ENCODE data around the gene PTPRCAP. TPM values are rescaled to one million over a fixed set of nuclear protein-coding genes. Genes with fewer than 3 reads are reported as not detected.

The PTPRCAP gene
- total RNA-seq, 1 experiment from 2014 or later, result 0.15 TPM

GRCh38 chr11:67392183-67392715, 45.2 kb downstream of the PTPRCAP start:
- H3K4me2 ChIP-seq (ENCODE audit: low read length), result peak overlapping the region; percentile 98
- peak overlapping the region; percentile 90 for H2AFZ ChIP-seq (ENCODE audit: low read length)
- DNase-seq, result peak; percentile 15
- 0 out of 2 replicates have a peak overlapping the region, but pooled peaks have one; percentile 17 for H3K27ac ChIP-seq (ENCODE audit: low read length)
- H3K9me3 ChIP-seq (ENCODE audit: low read length), result no peaks in the 10 kb centered on the region
- no peaks in the 10 kb centered on the region; the same call in 1 of the 2 replicates for H3K36me3 ChIP-seq (ENCODE audit: low read depth, low read length)
- peaks cover 8% of the 10 kb centered on the region; the same call in 1 of the 2 replicates for H3K4me1 ChIP-seq (ENCODE audit: insufficient read depth, low read length)
- no peak for TF ChIP-seq EZH2 (IDR thresholded peaks at IDR 0.05; ENCODE audit: low read length, unreplicated experiment)
- TSS peak; percentile 55 for BruUV-seq (replicated peaks)
- H3K27me3 ChIP-seq (ENCODE audit: low read length), result no peaks in the 10 kb centered on the region
- peak; percentile 8 for ATAC-seq
- peaks cover 27% of the 10 kb centered on the region for H3K79me2 ChIP-seq (ENCODE audit: low read length)
- peak overlapping the region; percentile 94 for H3K9ac ChIP-seq (ENCODE audit: low read length)
- H3F3A ChIP-seq (ENCODE audit: low read length, unreplicated experiment), result no peaks in the 10 kb centered on the region
- peak overlapping the region; percentile 81 for H3K4me3 ChIP-seq (ENCODE audit: low read length)
- H3K9me2 ChIP-seq (replicated peaks; ENCODE audit: low read length), result no peaks in the 10 kb centered on the region
- POLR2A ChIA-PET (ENCODE audit: unreplicated experiment), result interaction anchor here (0.6 to 1.1 kb wide), 3 partner anchors 10 to 47 kb away, joined by 3 to 11 read pairs (median 8); partner anchors contain the start of gene PPP1CA
- no peaks in the 10 kb centered on the region for H4K20me1 ChIP-seq (ENCODE audit: low read length)
- CTCF ChIA-PET, result interaction anchor here (0.5 to 1.2 kb wide), 6 partner anchors 9 to 60 kb away, joined by 3 to 5 read pairs (median 4); no protein-coding TSS in a partner anchor
- intact Hi-C loops (cut with micrococcal nuclease), result no loop called here

GRCh38 chr11:67391304-67392182, 45.9 kb downstream of the PTPRCAP start, which contains the start of gene RAD9A:
Gene RAD9A (plus strand): TSS chr11:67391986. CDS start chr11:67392045, 59 bp downstream.
- TF ChIP-seq CTCF (conservative IDR thresholded peaks at IDR 0.05; ENCODE audit: low read depth, low read length), result no peak
- TF ChIP-seq EZH2phosphoT487 (IDR thresholded peaks at IDR 0.05; ENCODE audit: borderline replicate concordance, low read length), result no peak
- no peak for TF ChIP-seq EZH2 (IDR thresholded peaks at IDR 0.05; ENCODE audit: low read length, unreplicated experiment)
- intact Hi-C loops (cut with micrococcal nuclease), result loop anchor here (2.0 kb wide), 1 partner anchor 115 kb away; no protein-coding TSS in a partner anchor
- no peaks in the 10 kb centered on the region for H4K20me1 ChIP-seq (ENCODE audit: low read length)
- ChIA-PET CTCF (interaction anchor here (0.5 to 1.2 kb wide), 8 partner anchors 9 to 60 kb away, joined by 3 to 5 read pairs (median 4); partner anchors contain the start of gene PPP1CA), POLR2A (ENCODE audit: unreplicated experiment) (interaction anchor here (0.6 to 1.1 kb wide), 3 partner anchors 10 to 46 kb away, joined by 3 to 11 read pairs (median 8); partner anchors contain the start of gene PPP1CA)
- H3K4me2 ChIP-seq (ENCODE audit: low read length), result peak within 1 kb of the TSS; percentile 98
- ATAC-seq (peak; percentile 66), DNase-seq (peak; percentile 97)
- no peaks in the 10 kb centered on the region for H3K27me3 ChIP-seq (ENCODE audit: low read length)
- H3K79me2 ChIP-seq (ENCODE audit: low read length), result peaks cover 27% of the 10 kb centered on the region
- H3F3A ChIP-seq (ENCODE audit: low read length, unreplicated experiment), result no peaks in the 10 kb centered on the region
- no peaks in the 10 kb centered on the region for H3K9me2 ChIP-seq (replicated peaks; ENCODE audit: low read length)
- peaks cover 8% of the 10 kb centered on the region; the same call in 1 of the 2 replicates for H3K4me1 ChIP-seq (ENCODE audit: insufficient read depth, low read length)
- TSS peak; percentile 89 for BruUV-seq (replicated peaks)
- no peaks in the 10 kb centered on the region for H3K9me3 ChIP-seq (ENCODE audit: low read length)
- no peaks in the 10 kb centered on the region for H3K36me3 ChIP-seq (ENCODE audit: low read depth, low read length)
- peak within 1 kb of the TSS; percentile 90 for H2AFZ ChIP-seq (ENCODE audit: low read length)
- peak within 1 kb of the TSS; percentile 94 for H3K9ac ChIP-seq (ENCODE audit: low read length)
- H3K4me3 ChIP-seq (ENCODE audit: low read length), result peak within 1 kb of the TSS; percentile 81
- peak within 1 kb of the TSS; percentile 81 for H3K27ac ChIP-seq (ENCODE audit: low read length)

GRCh38 chr11:67390947-67391303, 46.6 kb downstream of the PTPRCAP start:
- ChIA-PET CTCF (interaction anchor here (0.9 to 1.0 kb wide), 2 partner anchors 11 to 45 kb away, joined by 4 read pairs; partner anchors contain the start of gene PPP1CA), POLR2A (ENCODE audit: unreplicated experiment) (no interaction called here)
- Histone ChIP-seq H2AFZ (ENCODE audit: low read length) (peak overlapping the region; percentile 90), H3K9me2 (replicated peaks; ENCODE audit: low read length) (no peaks in the 10 kb centered on the region), H3K79me2 (ENCODE audit: low read length) (peaks cover 27% of the 10 kb centered on the region), H3K4me3 (ENCODE audit: low read length) (peak overlapping the region; percentile 81), H3K36me3 (ENCODE audit: low read depth, low read length) (no peaks in the 10 kb centered on the region), H3K9ac (ENCODE audit: low read length) (peak overlapping the region; percentile 94), H3K4me2 (ENCODE audit: low read length) (peak overlapping the region; percentile 98), H3K9me3 (ENCODE audit: low read length) (no peaks in the 10 kb centered on the region), H3K27ac (ENCODE audit: low read length) (peak overlapping the region; percentile 81), H3K27me3 (ENCODE audit: low read length) (no peaks in the 10 kb centered on the region), H3F3A (ENCODE audit: low read length, unreplicated experiment) (no peaks in the 10 kb centered on the region), H4K20me1 (ENCODE audit: low read length) (no peaks in the 10 kb centered on the region), H3K4me1 (ENCODE audit: insufficient read depth, low read length) (peaks cover 8% of the 10 kb centered on the region; the same call in 1 of the 2 replicates)
- intact Hi-C loops (cut with micrococcal nuclease), result loop anchor here (2.0 kb wide), 1 partner anchor 116 kb away; no protein-coding TSS in a partner anchor
- TF ChIP-seq EZH2 (IDR thresholded peaks at IDR 0.05; ENCODE audit: low read length, unreplicated experiment), result no peak
- TF ChIP-seq CTCF (conservative IDR thresholded peaks at IDR 0.05; ENCODE audit: low read depth, low read length), result no peak
- no peak for TF ChIP-seq EZH2phosphoT487 (IDR thresholded peaks at IDR 0.05; ENCODE audit: borderline replicate concordance, low read length)
- DNase-seq, result no peak
- peak; percentile 13; the same call in 1 of the 2 replicates for ATAC-seq
- BruUV-seq (replicated peaks), result no TSS peak
